Kidney capillary endothelial cell (primary cell): ENCODE results near the gene EIF3D.

Source experiments
- DNase-seq: peaks from one replicate; pipeline ENCODE4 v3.0.0-alpha.2; 2018; ENCODE audit warnings: low spot score

Gene EIF3D

GRCh38 chr22:36506637-36507517, 22.1 kb downstream of the EIF3D start, which contains the start of gene FOXRED2:
Gene FOXRED2 (minus strand): TSS chr22:36507040. CDS start chr22:36506422, 618 bp downstream.
- DNase-seq: peak; percentile 83

DNA sequence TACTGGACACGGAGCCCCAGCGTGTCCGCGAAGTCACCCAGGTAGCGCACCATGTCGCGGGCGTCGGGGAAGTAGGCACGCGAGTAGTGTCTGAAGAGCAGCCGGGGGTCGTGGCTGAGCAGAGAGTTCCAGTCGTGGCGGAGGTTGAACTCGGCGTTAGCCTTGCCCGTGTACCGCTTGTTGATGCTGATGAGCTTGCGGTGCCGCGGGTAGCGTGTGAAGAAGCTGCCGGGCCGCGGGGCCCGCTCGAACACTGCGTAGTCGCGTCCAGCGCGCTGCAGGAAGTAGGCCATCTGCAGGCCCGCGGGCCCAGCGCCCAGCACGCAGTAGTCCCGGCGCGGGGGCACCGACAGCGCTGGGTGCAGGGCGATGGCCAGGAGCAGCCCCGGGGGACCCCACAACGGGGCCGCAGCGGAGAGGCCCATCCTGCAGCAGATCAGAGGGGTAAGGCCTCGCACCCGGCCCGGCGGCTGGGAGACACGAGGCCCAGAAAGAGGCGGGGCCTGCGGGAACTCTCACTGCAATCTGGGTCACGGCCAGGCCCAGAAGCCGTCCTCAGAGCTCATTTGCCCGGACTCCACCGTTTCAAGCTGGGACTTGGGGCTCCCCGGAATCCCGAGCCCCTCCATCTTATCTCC, 22.8 kb downstream of the EIF3D start:
- DNase-seq: no peak

- no peak for DNase-seq
Observed at GRCh38 chr22:36497910-36498665, 30.9 kb downstream of the EIF3D start.

DNA sequence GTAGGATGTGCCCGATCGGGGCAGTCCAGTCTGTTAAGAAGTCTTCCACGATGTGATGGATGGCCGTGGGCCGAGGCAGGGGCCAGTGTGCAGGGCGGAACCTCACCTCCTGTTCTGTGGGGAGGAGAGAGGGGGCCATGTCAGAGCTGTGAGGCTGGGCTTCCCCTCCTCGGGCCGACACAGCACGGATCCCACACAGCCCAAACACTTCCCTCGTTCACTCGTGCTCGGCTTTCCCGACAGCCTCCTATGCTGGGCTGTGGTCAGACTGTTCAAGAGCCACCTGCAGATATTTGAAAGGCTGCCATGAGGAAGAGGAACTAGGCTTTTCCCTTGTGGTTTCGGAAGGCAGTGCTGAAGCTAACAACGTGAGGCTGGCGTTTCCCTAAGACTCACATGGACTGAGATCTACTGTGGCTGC, 35.3 kb downstream of the EIF3D start:
- DNase-seq: no peak

DNA sequence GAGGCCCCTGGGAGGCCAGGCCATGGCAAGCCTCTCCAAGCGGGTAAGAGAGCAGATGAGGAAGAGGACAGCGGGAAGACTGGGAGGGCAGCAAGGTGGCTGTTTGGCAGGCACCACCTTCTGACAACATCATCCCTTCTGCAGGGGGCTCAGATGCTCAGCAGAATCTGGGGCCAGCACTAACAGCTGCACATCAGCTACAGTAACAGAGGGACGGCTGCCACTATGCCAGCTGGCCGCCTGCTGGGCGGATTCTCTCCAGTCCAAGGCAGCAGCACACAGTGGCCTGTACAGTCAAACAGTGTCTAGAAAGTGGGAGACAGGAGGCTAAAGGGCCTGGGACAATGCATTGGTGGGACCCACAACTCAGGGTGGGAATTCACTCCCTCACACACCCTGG, 36.9 kb downstream of the EIF3D start:
- DNase-seq: no peak

GRCh38 chr22:36491155-36491554, 37.8 kb downstream of the EIF3D start:
- DNase-seq: no peak

DNA sequence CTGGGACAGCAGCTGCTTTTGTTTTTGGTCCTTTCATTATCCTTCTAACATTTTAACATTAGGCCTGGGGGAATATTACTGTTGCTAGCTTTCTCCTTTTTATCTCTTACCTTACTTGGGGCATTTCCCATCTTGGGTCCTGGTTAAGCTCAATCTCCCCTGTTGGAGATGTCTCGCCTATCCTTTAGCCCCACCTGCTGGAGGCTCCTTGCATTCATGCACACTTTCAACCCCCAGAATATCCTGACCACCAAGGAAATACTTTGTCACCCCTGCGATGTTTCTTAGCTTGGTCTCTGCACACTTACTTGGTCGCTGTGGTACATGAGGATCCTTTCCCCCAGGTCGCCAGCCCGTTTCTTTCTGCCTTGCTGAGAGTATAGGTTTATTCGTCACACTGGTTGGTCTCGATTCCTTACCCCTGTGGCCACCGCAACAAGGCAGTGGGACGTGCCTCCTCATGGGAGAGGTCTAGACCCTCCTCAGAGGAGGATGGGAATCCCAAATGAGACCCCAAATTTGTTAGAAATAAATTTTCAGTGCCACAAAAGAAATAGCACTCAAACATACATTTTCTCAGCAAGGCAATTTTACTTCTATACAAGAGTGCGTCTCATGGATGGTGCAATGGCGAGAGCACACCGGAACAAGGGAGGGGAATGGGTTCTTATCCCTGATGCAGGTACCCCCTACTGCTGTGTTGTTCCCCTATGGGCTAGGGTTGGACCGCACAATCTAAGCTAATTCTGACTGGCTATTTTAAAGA, 42.2 kb downstream of the EIF3D start:
- DNase-seq: no peak

DNA sequence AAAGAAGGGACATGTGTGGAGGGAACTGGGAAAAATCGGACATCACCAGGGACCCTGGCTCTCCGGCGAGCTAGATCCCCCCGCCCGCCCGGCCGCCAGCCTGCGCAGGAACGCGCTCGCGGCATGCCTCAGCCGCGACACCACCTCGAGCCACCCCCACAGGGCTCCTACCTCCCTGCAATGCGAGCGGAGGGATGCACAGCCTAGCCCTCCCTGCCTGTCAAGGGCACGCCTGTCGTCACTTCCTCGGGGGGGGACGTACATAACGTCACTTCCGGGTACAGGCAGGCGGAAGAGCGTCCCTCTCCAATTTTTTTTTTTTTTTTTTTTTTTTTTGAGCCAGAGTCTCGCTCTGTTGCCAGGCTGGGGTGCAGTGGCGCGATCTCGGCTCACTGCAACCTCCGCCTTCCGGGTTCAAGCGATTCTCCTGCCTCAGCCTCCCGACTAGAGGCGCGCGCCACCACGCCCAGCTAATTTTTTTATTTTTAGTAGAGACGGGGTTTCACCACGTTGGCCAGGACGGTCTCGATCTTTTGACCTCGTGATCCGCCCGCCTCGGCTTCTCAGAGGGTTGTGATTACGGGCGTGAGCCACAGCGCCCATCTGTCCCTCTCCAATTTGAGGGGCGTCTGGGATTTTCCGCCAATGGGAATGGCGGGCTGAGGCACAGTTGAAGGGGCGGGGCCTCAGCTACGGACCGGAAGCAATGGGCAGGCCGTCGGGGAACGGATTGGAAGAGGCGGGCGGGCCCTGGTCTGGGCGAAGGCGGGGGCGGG, 47.4 kb downstream of the EIF3D start, which contains the start of gene TXN2:
Gene TXN2 (minus strand): TSS at position 248 of the 776 bp plus-strand sequence. CDS start 803 bp downstream, outside the sequence.
- peak; percentile 87 for DNase-seq

- DNase-seq: no peak
Observed at GRCh38 chr22:36480941-36481392, 48.0 kb downstream of the EIF3D start.

GRCh38 chr22:36478966-36479365, 50.0 kb downstream of the EIF3D start:
- no peak for DNase-seq

GRCh38 chr22:36475341-36475740, 53.6 kb downstream of the EIF3D start:
- no peak for DNase-seq

- DNase-seq: no peak
Observed at GRCh38 chr22:36472689-36473088, 56.3 kb downstream of the EIF3D start.

DNA sequence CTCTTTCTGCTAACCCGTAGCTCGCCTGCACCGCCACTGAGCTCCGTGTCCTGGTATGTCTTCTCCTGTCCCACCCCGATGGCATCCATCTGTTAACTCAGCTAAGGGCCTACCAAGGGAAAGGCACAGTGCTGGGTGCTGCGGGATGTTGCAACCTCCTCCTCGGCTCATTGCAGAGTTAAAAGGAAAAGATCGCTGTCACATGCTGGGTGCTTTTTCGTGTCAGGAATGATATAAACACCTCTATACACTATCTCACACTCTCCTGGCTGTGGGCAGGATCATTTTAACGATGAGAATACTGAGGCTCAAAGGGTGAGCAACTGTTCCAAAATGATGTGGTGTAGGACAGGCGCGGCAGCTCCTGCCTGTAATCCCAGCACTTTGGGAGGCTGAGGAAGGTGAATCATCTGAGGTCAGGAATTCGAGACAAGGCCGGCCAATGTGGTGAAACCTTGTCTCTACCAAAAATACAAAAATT, 57.6 kb downstream of the EIF3D start:
- no peak for DNase-seq

DNA sequence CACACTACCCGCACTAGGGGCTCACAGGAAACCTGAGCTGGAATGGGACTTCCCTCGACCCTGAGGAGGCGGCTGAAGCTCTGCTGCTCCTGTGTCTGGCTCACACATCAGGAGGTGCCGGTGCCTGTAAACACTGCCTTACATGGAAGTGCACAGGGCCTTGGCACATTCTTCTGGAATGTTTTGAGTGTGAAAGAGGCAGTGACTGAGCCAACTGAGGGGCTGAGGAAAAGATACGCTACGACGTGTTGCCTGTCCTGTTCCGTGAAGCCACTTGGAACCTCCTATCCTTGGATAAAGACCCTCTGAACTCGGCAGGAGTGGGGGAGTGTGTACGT, 58.0 kb downstream of the EIF3D start:
- no peak for DNase-seq

DNA sequence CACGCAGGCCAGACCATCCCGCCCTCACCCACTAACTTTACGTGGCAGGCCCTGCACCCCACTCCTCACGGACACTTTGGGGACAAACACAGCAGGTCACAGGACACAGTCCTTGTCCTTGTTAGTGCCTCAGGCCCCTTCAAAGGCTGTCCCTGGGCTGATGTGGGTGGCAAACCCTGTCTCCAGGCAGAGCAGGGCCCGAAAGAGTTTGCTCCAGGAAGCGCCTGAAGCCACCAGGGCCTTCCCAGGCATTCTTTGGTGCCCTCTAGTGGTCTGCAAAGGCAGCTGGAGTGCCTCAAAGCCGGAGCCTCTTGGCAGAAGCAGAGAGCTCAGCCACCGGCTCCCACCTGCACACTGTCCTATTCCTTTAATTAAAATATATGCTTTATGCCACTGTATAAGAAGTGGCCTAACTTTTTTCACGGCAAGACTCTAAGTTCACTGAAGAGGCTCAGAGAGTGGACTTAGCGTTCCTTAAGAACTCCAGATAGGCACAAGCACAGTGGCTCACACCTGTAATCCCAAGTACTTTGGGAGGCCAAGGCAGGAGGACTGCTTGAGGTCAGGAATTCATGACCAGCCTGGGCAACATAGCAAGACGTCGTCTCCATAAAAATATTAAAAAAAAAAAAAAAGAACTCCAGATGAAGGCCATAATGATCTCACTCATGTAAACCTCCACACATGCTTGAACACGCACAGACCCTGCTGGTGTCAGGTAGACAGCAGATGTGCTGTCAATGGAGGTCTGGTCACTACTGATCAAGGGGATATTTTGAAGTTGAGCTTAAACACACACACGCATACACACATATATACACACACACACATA, 58.6 kb downstream of the EIF3D start:
- peak; percentile 84 for DNase-seq

GRCh38 chr22:36469094-36469710, 59.8 kb downstream of the EIF3D start:
- no peak for DNase-seq

GRCh38 chr22:36467946-36468345, 61.0 kb downstream of the EIF3D start:
- DNase-seq: no peak

DNA sequence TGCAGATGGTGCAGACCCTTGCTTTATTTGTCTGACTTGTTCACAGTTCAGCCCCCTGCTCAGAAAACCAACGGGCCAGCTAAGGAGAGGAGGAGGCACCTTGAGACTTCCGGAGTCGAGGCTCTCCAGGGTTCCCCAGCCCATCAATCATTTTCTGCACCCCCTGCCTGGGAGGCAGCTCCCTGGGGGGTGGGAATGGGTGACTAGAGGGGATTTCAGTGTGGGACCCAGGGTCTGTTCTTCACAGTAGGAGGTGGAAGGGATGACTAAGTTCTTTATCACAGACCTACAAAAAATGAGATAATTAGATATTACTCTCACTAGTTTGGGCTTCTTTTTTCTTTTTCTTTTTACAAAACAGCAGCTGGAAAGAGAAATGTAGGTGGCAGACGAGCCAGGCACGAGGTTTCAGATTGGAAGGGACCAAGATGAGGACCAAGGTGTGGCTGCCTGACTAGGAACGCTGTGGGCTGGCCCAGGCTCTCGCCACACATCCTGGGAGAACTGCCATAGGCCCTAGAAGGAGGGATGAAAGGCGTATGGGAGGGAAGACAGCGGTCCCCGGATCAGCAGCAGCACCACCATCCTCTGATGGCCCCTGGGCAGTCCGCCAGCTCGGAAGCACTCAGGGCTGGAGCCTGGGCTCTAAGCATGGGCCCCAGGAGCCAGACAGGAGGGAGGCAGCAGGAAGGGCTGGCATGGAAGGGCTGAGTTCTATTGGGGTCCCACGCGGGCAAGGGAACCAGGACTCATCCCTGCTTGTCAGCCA, 61.7 kb downstream of the EIF3D start:
- DNase-seq: no peak

DNA sequence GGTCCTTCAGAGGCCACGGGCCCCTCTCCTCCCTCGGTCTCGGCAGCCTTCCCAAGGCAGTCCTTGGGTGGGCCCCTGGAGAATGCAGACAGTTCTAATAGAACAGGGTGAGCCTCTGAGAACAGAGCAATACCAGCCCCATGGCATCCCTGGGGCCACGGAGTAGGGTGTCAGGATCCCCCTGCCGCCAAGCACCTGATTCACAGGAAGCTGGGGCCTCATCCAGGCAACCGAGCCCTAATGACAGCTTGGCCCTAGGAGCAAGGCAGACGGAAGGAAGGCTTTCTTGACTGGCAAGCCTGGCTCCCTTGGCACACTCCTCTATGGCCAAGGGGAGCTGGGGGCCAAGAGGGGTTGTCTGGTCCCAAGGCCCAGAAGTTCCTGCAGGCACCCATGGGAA, 62.7 kb downstream of the EIF3D start:
- no peak for DNase-seq
